Esophagus muscularis mucosa (tissue), 4 donors: ENCODE measurements around the gene TROAP.

ENCODE experiments used
- CTCF ChIP-seq, 3 experiments: fragments of 200-600 bp in 2 of 3; fragments of 450-650 bp in 1 of 3; sonication (generic) in 2 of 3; IDR thresholded peaks; one replicate each; pipeline ENCODE4 v1.5.1; 2017 to 2019; ENCODE audit warnings: antibody characterized with exemption in 3 of 3, mild to moderate bottlenecking in 2 of 3, moderate library complexity in 1 of 3
- EP300 ChIP-seq: sonication (generic); formaldehyde crosslinking; IDR thresholded peaks from one replicate; pipeline ENCODE4 v1.6.1; 2017; ENCODE audit warnings: antibody characterized with exemption
- POLR2A ChIP-seq: fragments of 450-650 bp; IDR thresholded peaks from one replicate; pipeline ENCODE4 v1.6.1; 2017; ENCODE audit warnings: antibody characterized with exemption, moderate library complexity, mild to moderate bottlenecking, low read depth
- POLR2AphosphoS5 ChIP-seq, 2 donors: sonication (generic); formaldehyde crosslinking; IDR thresholded peaks; one replicate each; pipeline ENCODE4 v1.6.1; 2017; ENCODE audit warnings: antibody characterized with exemption in 2 of 2

- no peak for TF ChIP-seq CTCF (IDR thresholded peaks at IDR 0.05)
- TF ChIP-seq POLR2AphosphoS5 (IDR thresholded peaks at IDR 0.05): no peak
- TF ChIP-seq POLR2A: no peak
- no peak for TF ChIP-seq EP300
These were observed 23.7 kb downstream of the TROAP start, which contains the start of gene DNAJC22 for GRCh38 chr12:49346659-49347310.
